ENCODE measurements around the gene MAP2K1.

- TF ChIP-seq RAD21 (IDR thresholded peaks at IDR 0.05) (no peak), MAX (IDR thresholded peaks at IDR 0.05) (no peak), TAF1 (conservative IDR thresholded peaks at IDR 0.05) (no peak), CTCF (IDR thresholded peaks at IDR 0.05; ENCODE audit: low read depth, low read length, missing input control) (no peak), GABPA (IDR thresholded peaks at IDR 0.05 in 1 of 2, conservative IDR thresholded peaks at IDR 0.05 in 1 of 2) (no peak), REST (IDR thresholded peaks at IDR 0.05) (no peak), YY1 (IDR thresholded peaks at IDR 0.05) (no peak), ZBTB33 (IDR thresholded peaks at IDR 0.05) (no peak)
Observed at GRCh38 chr15:66388576-66388975, 1.9 kb downstream of the MAP2K1 start.

Measured in liver (tissue), 3 donors.